Measurements from ENCODE around the gene CMTM2.

Gene CMTM2

GRCh38 chr16:66578651-66579531, at the start of gene CMTM2:
Gene CMTM2, plus strand, starts transcription at chr16:66579463. Its CDS starts 145 bp downstream, at chr16:66579608.
- DNase-seq: no peak

GRCh38 chr16:66529475-66529874, 49.8 kb upstream of the CMTM2 start:
- no peak for DNase-seq

GRCh38 chr16:66534376-66534799, 44.9 kb upstream of the CMTM2 start:
- DNase-seq: no peak

- DNase-seq: no peak
Observed at GRCh38 chr16:66536525-66536924, 42.7 kb upstream of the CMTM2 start.

- no peak for DNase-seq
Observed at GRCh38 chr16:66537236-66537635, 42.0 kb upstream of the CMTM2 start.

GRCh38 chr16:66538910-66539309, 40.4 kb upstream of the CMTM2 start:
- DNase-seq: no peak

- no peak for DNase-seq
Observed at GRCh38 chr16:66539623-66540469, 39.4 kb upstream of the CMTM2 start.

- no peak for DNase-seq
Observed at GRCh38 chr16:66541388-66542355, 37.6 kb upstream of the CMTM2 start.

- DNase-seq: no peak
Observed at GRCh38 chr16:66542396-66542795, 36.9 kb upstream of the CMTM2 start.

GRCh38 chr16:66543541-66543940, 35.7 kb upstream of the CMTM2 start:
- DNase-seq: no peak

GRCh38 chr16:66544016-66544757, 35.1 kb upstream of the CMTM2 start:
- no peak for DNase-seq

- no peak for DNase-seq
Observed at GRCh38 chr16:66547101-66547989, 31.9 kb upstream of the CMTM2 start.

GRCh38 chr16:66548068-66548467, 31.2 kb upstream of the CMTM2 start:
- DNase-seq: no peak

GRCh38 chr16:66548868-66549267, 30.4 kb upstream of the CMTM2 start:
- DNase-seq: no peak

- peak in 1 of 2 experiments; percentile 30 for DNase-seq
Observed at GRCh38 chr16:66549284-66550131, 29.8 kb upstream of the CMTM2 start, which contains the start of gene TK2. Gene TK2, minus strand, starts transcription at chr16:66550122. Its CDS starts 61 bp downstream, at chr16:66550061.

GRCh38 chr16:66551348-66551759, 27.9 kb upstream of the CMTM2 start:
- peak in 1 of 2 experiments; percentile 40 for DNase-seq

- DNase-seq: no peak
Observed at GRCh38 chr16:66551788-66552285, 27.4 kb upstream of the CMTM2 start.

- peak; percentile 49 to 85 for DNase-seq
Observed at GRCh38 chr16:66552286-66553177, 26.7 kb upstream of the CMTM2 start, which contains the start of gene CKLF. Gene CKLF, plus strand, starts transcription at chr16:66552576. Its CDS starts 140 bp downstream, at chr16:66552716.

All from NCI-H1930 (cell line).